ENCODE measurements around the gene LIX1L. TPM values are rescaled to one million over a fixed set of nuclear protein-coding genes. Genes with fewer than 3 reads are reported as not detected.

The LIX1L gene
- total and polyA plus RNA-seq, 2 donors (not counting 1 experiment from before 2014, with no cell fraction given) = 14.4 to 31.7 TPM

- intact Hi-C loops (cut with micrococcal nuclease) = no loop called here
- Histone ChIP-seq H2AFZ (ENCODE audit: insufficient read depth, low read depth, low read length, poor library complexity, severe bottlenecking) (no peak overlapping the region), H3K4me1 (ENCODE audit: control insufficient read depth in 2 of 2, insufficient read depth in 2 of 2, low read length in 2 of 2) (peaks cover 39 to 52% of the 10 kb centered on the region in 2 donors), H3K9me3 (ENCODE audit: control extremely low read depth in 1 of 3, control insufficient read depth in 2 of 3, insufficient read depth in 1 of 3, low read length in 2 of 3) (no peaks in the 10 kb centered on the region), H3K27me3 (replicated peaks in 1 of 4; ENCODE audit: control extremely low read depth in 1 of 4, control insufficient read depth in 3 of 4, insufficient read depth in 4 of 4, low read length in 3 of 4) (no peaks in the 10 kb centered on the region), H3K79me2 (ENCODE audit: control insufficient read depth, insufficient read depth, low read length) (peaks cover 46% of the 10 kb centered on the region), H3K4me2 (replicated peaks; ENCODE audit: low read depth, low read length, poor library complexity, severe bottlenecking) (peak overlapping the region; percentile 80), H4K20me1 (ENCODE audit: control insufficient read depth, insufficient read depth, low read length, poor library complexity, severe bottlenecking) (peaks cover 39% of the 10 kb centered on the region), H3K9ac (ENCODE audit: low read length) (peak overlapping the region; percentile 81), H3K4me3 (ENCODE audit: control extremely low read depth in 1 of 5, extremely low read depth in 1 of 5, insufficient read depth in 1 of 5, low read depth in 2 of 5, low read length in 4 of 5) (peak overlapping the region; percentile 81 to 100 (median 95)), H3K27ac (ENCODE audit: low read length in 2 of 2) (peak overlapping the region; percentile 6 to 82), H3K36me3 (replicated peaks in 1 of 2; ENCODE audit: control extremely low read depth in 1 of 2, control insufficient read depth in 1 of 2, extremely low read depth in 1 of 2, insufficient read depth in 2 of 2, low read length in 1 of 2) (peaks cover 12 to 40% of the 10 kb centered on the region in 2 experiments)
- Mint-ChIP-seq H3K27ac (peak overlapping the region; percentile 100), H3K9me3 (ENCODE audit: insufficient read depth) (no peaks in the 10 kb centered on the region), H3K4me3 (peak overlapping the region; percentile 95), H3K4me1 (peaks cover 73% of the 10 kb centered on the region), H3K27me3 (no peaks in the 10 kb centered on the region)
- ChIA-PET POLR2A (interaction anchor here (1.4 to 12.1 kb wide), 4 partner anchors 8 to 29 kb away, joined by 5 to 131 read pairs (median 6); partner anchors contain the start of genes ANKRD34A and POLR3GL), CTCF (interaction anchor here (1.0 to 14.8 kb wide), 4 partner anchors 9 to 148 kb away, joined by 4 to 207 read pairs (median 70); partner anchors contain the start of gene NUDT17)
- 40% methylated on average over 2 of the region's 5 CpGs for WGBS (ENCODE audit: insufficient coverage)
- TF ChIP-seq EZH2 (IDR thresholded peaks at IDR 0.05; ENCODE audit: borderline replicate concordance, insufficient read depth, low read depth, low read length, poor library complexity, severe bottlenecking) (no peak), CTCF (IDR thresholded peaks at IDR 0.05) (no peak)
- ATAC-seq (ENCODE audit: low read depth) (no peak), DNase-seq (no peak)
Measured at GRCh38 chr1:145992958-145993617, 35.3 kb upstream of the LIX1L start.

GRCh38 chr1:145992502-145992936 is 34.7 kb upstream of the LIX1L start:
- Histone ChIP-seq H4K20me1 (ENCODE audit: control insufficient read depth, insufficient read depth, low read length, poor library complexity, severe bottlenecking) (peaks cover 39% of the 10 kb centered on the region), H3K9ac (ENCODE audit: low read length) (peak overlapping the region; percentile 81), H3K4me2 (replicated peaks; ENCODE audit: low read depth, low read length, poor library complexity, severe bottlenecking) (peak overlapping the region; percentile 80), H3K36me3 (replicated peaks in 1 of 2; ENCODE audit: control extremely low read depth in 1 of 2, control insufficient read depth in 1 of 2, extremely low read depth in 1 of 2, insufficient read depth in 2 of 2, low read length in 1 of 2) (peaks cover 12 to 40% of the 10 kb centered on the region in 2 experiments), H3K9me3 (ENCODE audit: control extremely low read depth in 1 of 3, control insufficient read depth in 2 of 3, insufficient read depth in 1 of 3, low read length in 2 of 3) (no peaks in the 10 kb centered on the region), H3K4me1 (ENCODE audit: control insufficient read depth in 2 of 2, insufficient read depth in 2 of 2, low read length in 2 of 2) (peaks cover 38 to 46% of the 10 kb centered on the region in 2 donors), H3K27me3 (replicated peaks in 1 of 4; ENCODE audit: control extremely low read depth in 1 of 4, control insufficient read depth in 3 of 4, insufficient read depth in 4 of 4, low read length in 3 of 4) (no peaks in the 10 kb centered on the region), H3K4me3 (ENCODE audit: control extremely low read depth in 1 of 5, extremely low read depth in 1 of 5, insufficient read depth in 1 of 5, low read depth in 2 of 5, low read length in 4 of 5) (peak overlapping the region; percentile 81 to 100 (median 95)), H3K27ac (ENCODE audit: low read length in 2 of 2) (peak overlapping the region; percentile 6 to 82), H2AFZ (ENCODE audit: insufficient read depth, low read depth, low read length, poor library complexity, severe bottlenecking) (no peak overlapping the region), H3K79me2 (ENCODE audit: control insufficient read depth, insufficient read depth, low read length) (peaks cover 46% of the 10 kb centered on the region)
- intact Hi-C loops (cut with micrococcal nuclease) = no loop called here
- Mint-ChIP-seq H3K27ac (peak overlapping the region; percentile 100), H3K9me3 (ENCODE audit: insufficient read depth) (no peaks in the 10 kb centered on the region), H3K27me3 (no peaks in the 10 kb centered on the region), H3K4me1 (peaks cover 73% of the 10 kb centered on the region), H3K4me3 (peak overlapping the region; percentile 95)
- DNase-seq = no peak
- CTCF ChIA-PET = interaction anchor here (1.6 to 14.8 kb wide), 3 partner anchors 12 to 147 kb away, joined by 4 to 207 read pairs (median 135); partner anchors contain the start of gene NUDT17
- WGBS (ENCODE audit: insufficient coverage) = no CpG with 5 or more reads among the region's 1 CpG
- TF ChIP-seq CTCF (IDR thresholded peaks at IDR 0.05) = no peak
- TF ChIP-seq EZH2 (IDR thresholded peaks at IDR 0.05; ENCODE audit: borderline replicate concordance, insufficient read depth, low read depth, low read length, poor library complexity, severe bottlenecking) = no peak
- POLR2A ChIA-PET = interaction anchor here (1.1 to 12.1 kb wide), 2 partner anchors 14 to 15 kb away, joined by 3 to 131 read pairs; no protein-coding TSS in a partner anchor
- no peak for ATAC-seq (ENCODE audit: low read depth)
